H9 (cell line): ENCODE results near the gene RELL1. TPM values are rescaled to one million over a fixed set of nuclear protein-coding genes. Genes with fewer than 3 reads are reported as not detected.

Source experiments
- DNase-seq: peaks from one replicate; pipeline ENCODE4 v3.0.0-alpha.2; 2017
- H2AFZ ChIP-seq: one replicate; pipeline ENCODE4 v1.6.1; 2013; ENCODE audit warnings: mild to moderate bottlenecking, low read length, control low read depth, moderate library complexity
- H2AK5ac ChIP-seq: 2 replicates; pipeline ENCODE4 v1.6.1; 2013; ENCODE audit warnings: low read length, control low read depth, mixed read lengths; ENCODE audit not compliant: insufficient read length
- H2BK120ac ChIP-seq: one replicate; pipeline ENCODE4 v1.6.1; 2013; ENCODE audit warnings: low read depth, mild to moderate bottlenecking, low read length, control low read depth, inconsistent platforms; ENCODE audit not compliant: poor library complexity, severe bottlenecking
- H2BK12ac ChIP-seq: 2 replicates; pipeline ENCODE4 v1.6.1; 2013; ENCODE audit warnings: low read length, control low read depth, mixed read lengths, low read depth; ENCODE audit not compliant: insufficient read length
- H2BK15ac ChIP-seq: 2 replicates; pipeline ENCODE4 v1.6.1; 2013; ENCODE audit warnings: low read depth, low read length, control low read depth
- H2BK20ac ChIP-seq: one replicate; pipeline ENCODE4 v1.6.1; 2013; ENCODE audit warnings: low read depth, mild to moderate bottlenecking, low read length, control low read depth, inconsistent platforms; ENCODE audit not compliant: poor library complexity, severe bottlenecking
- H2BK5ac ChIP-seq: 2 replicates; pipeline ENCODE4 v1.6.1; 2013; ENCODE audit warnings: low read length, control low read depth, mixed read lengths; ENCODE audit not compliant: insufficient read length
- H3K14ac ChIP-seq: 2 replicates; pipeline ENCODE4 v1.6.1; 2013; ENCODE audit warnings: low read length, control low read depth; ENCODE audit not compliant: insufficient read depth
- H3K18ac ChIP-seq: 2 replicates; pipeline ENCODE4 v1.6.1; 2013; ENCODE audit warnings: low read depth, mild to moderate bottlenecking, mixed read lengths, low read length, control low read depth; ENCODE audit not compliant: insufficient read length
- H3K23ac ChIP-seq: 2 replicates; pipeline ENCODE4 v1.6.1; 2013; ENCODE audit warnings: low read length, control low read depth, mixed read lengths, low read depth; ENCODE audit not compliant: insufficient read length
- H3K23me2 ChIP-seq: 2 replicates; pipeline ENCODE4 v1.6.1; 2013; ENCODE audit warnings: low read depth, mild to moderate bottlenecking, mixed read lengths, low read length, control low read depth; ENCODE audit not compliant: insufficient read length, poor library complexity, severe bottlenecking
- H3K27ac ChIP-seq: 2 replicates; pipeline ENCODE4 v1.5.1; 2013; ENCODE audit warnings: low read length, control low read depth, mixed read lengths, low read depth; ENCODE audit not compliant: insufficient read length
- H3K27me3 ChIP-seq: 2 replicates; pipeline ENCODE4 v1.6.1; 2013; ENCODE audit warnings: low read length, control low read depth, inconsistent platforms; ENCODE audit not compliant: insufficient read depth
- H3K4ac ChIP-seq: 2 replicates; pipeline ENCODE4 v1.6.1; 2013; ENCODE audit warnings: low read depth, mild to moderate bottlenecking, control low read depth, inconsistent platforms, low read length, moderate library complexity
- H3K4me1 ChIP-seq: 2 replicates; pipeline ENCODE4 v1.6.1; 2013; ENCODE audit warnings: low read length, control low read depth, inconsistent platforms; ENCODE audit not compliant: insufficient read depth
- H3K4me2 ChIP-seq: 2 replicates; pipeline ENCODE4 v1.6.1; 2013; ENCODE audit warnings: low read length, control low read depth, mixed read lengths; ENCODE audit not compliant: insufficient read length, insufficient read depth
- H3K56ac ChIP-seq: 2 replicates; pipeline ENCODE4 v1.6.1; 2013; ENCODE audit warnings: low read depth, mild to moderate bottlenecking, mixed read lengths, low read length, control low read depth; ENCODE audit not compliant: insufficient read length
- H3K79me1 ChIP-seq: 2 replicates; pipeline ENCODE4 v1.6.1; 2013; ENCODE audit warnings: low read depth, mild to moderate bottlenecking, moderate library complexity, low read length, control low read depth, inconsistent platforms; ENCODE audit not compliant: insufficient read depth, poor library complexity, severe bottlenecking
- H3K79me2 ChIP-seq: 2 replicates; pipeline ENCODE4 v1.6.1; 2013; ENCODE audit warnings: low read length, control low read depth, inconsistent platforms; ENCODE audit not compliant: insufficient read depth
- H3K9ac ChIP-seq: 2 replicates; pipeline ENCODE4 v1.6.1; 2013; ENCODE audit warnings: low read length, control low read depth, mixed read lengths; ENCODE audit not compliant: insufficient read length; ENCODE audit errors: extremely low read depth
- H3K9me3 ChIP-seq: one replicate; pipeline ENCODE4 v1.6.1; 2013; ENCODE audit warnings: low read depth, low read length, inconsistent platforms; ENCODE audit not compliant: control insufficient read depth
- H3T11ph ChIP-seq: one replicate; pipeline ENCODE4 v1.6.1; 2013; ENCODE audit warnings: mild to moderate bottlenecking, low read length, control low read depth, inconsistent platforms
- H4K20me1 ChIP-seq: one replicate; pipeline ENCODE4 v1.6.1; 2013; ENCODE audit not compliant: control insufficient read depth, insufficient read length, insufficient read depth
- H4K5ac ChIP-seq: 2 replicates; pipeline ENCODE4 v1.6.1; 2013; ENCODE audit warnings: low read depth, mild to moderate bottlenecking, mixed read lengths, low read length, control low read depth; ENCODE audit not compliant: insufficient read length
- H4K8ac ChIP-seq: replicated peaks from 2 replicates; pipeline ENCODE4 v1.6.1; 2013; ENCODE audit warnings: low read length, control low read depth, mixed read lengths, low read depth; ENCODE audit not compliant: insufficient read length
- H4K91ac ChIP-seq: 2 replicates; pipeline ENCODE4 v1.6.1; 2013; ENCODE audit warnings: low read depth, mild to moderate bottlenecking, moderate library complexity, mixed read lengths, low read length, control low read depth; ENCODE audit not compliant: insufficient read length
- H3K27ac Mint-ChIP-seq, 3 experiments: 2 replicates in 2 of 3; 3 replicates in 1 of 3; pipeline ENCODE4 v1.8.0; 2020 to 2021; ENCODE audit warnings: mixed read lengths in 3 of 3, mild to moderate bottlenecking in 1 of 3, moderate library complexity in 1 of 3
- H3K27me3 Mint-ChIP-seq: 2 replicates; pipeline ENCODE4 v1.8.0; 2021; ENCODE audit warnings: low read depth, mild to moderate bottlenecking, moderate library complexity, mixed read lengths
- H3K36me3 Mint-ChIP-seq, 3 experiments: 2 replicates in 2 of 3; 3 replicates in 1 of 3; pipeline ENCODE4 v1.8.0; 2020 to 2021; ENCODE audit warnings: low read depth in 3 of 3, mixed read lengths in 3 of 3; ENCODE audit not compliant: insufficient read depth in 1 of 3
- H3K4me1 Mint-ChIP-seq, 2 experiments: 2 replicates each; pipeline ENCODE4 v1.8.0; 2020; ENCODE audit warnings: mixed read lengths in 2 of 2
- H3K4me3 Mint-ChIP-seq, 2 experiments: 2 replicates in 1 of 2; 3 replicates in 1 of 2; pipeline ENCODE4 v1.8.0; 2020 to 2021; ENCODE audit warnings: mild to moderate bottlenecking in 2 of 2, mixed read lengths in 2 of 2, moderate library complexity in 1 of 2
- H3K9me3 Mint-ChIP-seq, 2 experiments: 2 replicates in 1 of 2; 3 replicates in 1 of 2; pipeline ENCODE4 v1.8.0; 2020; ENCODE audit warnings: mild to moderate bottlenecking in 2 of 2, mixed read lengths in 2 of 2, moderate library complexity in 1 of 2
- CTCF ChIP-seq: fragments of 200-600 bp; sonication (generic); conservative IDR thresholded peaks from 3 replicates; pipeline ENCODE4 v1.8.0; 2021; ENCODE audit warnings: antibody characterized with exemption, mild to moderate bottlenecking
- WGBS: extraction: QIAGEN DNeasy Blood & Tissue Kit; methylation state at CpG from one replicate; pipeline ENCODE4 v1.1.7; 2013; ENCODE audit warnings: missing lambda C conversion rate, low lambda C conversion rate, mixed read lengths; ENCODE audit not compliant: insufficient read length; ENCODE audit errors: extremely low coverage; 5-methylcytosine and 5-hydroxymethylcytosine counted together
- total RNA-seq: library from RNA; stranded (reverse); gene quantifications from 2 replicates; pipeline ENCODE4 v1.2.1, GENCODE V29; 2021

Gene RELL1
- total RNA-seq, 1 experiment from 2014 or later: 10.8 TPM

- Histone ChIP-seq H4K20me1 (no peaks in the 10 kb centered on the region), H2BK5ac (no peak overlapping the region), H3K23ac (no peak overlapping the region), H3K4me1 (peaks cover 5% of the 10 kb centered on the region), H3K23me2 (no peaks in the 10 kb centered on the region), H4K5ac (no peak overlapping the region), H4K8ac (no peak overlapping the region), H3K9me3 (peaks cover 6% of the 10 kb centered on the region), H2BK120ac (no peak overlapping the region), H3K4ac (no peak overlapping the region), H2BK15ac (no peak overlapping the region), H3K56ac (no peak overlapping the region), H4K91ac (no peak overlapping the region), H3K79me2 (no peaks in the 10 kb centered on the region; the same call in 1 of the 2 replicates), H3K27ac (no peak overlapping the region), H3K79me1 (no peaks in the 10 kb centered on the region), H3T11ph (no peak overlapping the region), H3K27me3 (no peaks in the 10 kb centered on the region), H3K18ac (no peak overlapping the region), H3K14ac (no peak overlapping the region), H2BK12ac (no peak overlapping the region), H3K4me2 (no peak overlapping the region), H3K9ac (no peak overlapping the region), H2BK20ac (no peak overlapping the region), H2AFZ (no peak overlapping the region), H2AK5ac (no peak overlapping the region)
- peak; percentile 44 for DNase-seq
- peaks cover 19 to 24% (median 22%) of the 10 kb centered on the region in 3 experiments for H3K36me3 Mint-ChIP-seq
- peaks cover 11% of the 10 kb centered on the region for H3K27me3 Mint-ChIP-seq
- TF ChIP-seq CTCF: no peak
- H3K4me3 Mint-ChIP-seq: no peak overlapping the region; a peak in 1 of 5 replicates
- H3K4me1 Mint-ChIP-seq: peaks cover 36 to 38% of the 10 kb centered on the region in 2 experiments
- 0 out of 7 replicates have a peak overlapping the region, but pooled peaks of 1 of the 3 experiments have one; percentile 18 for H3K27ac Mint-ChIP-seq
- H3K9me3 Mint-ChIP-seq: peaks cover 13 to 26% of the 10 kb centered on the region in 2 experiments
- no CpG with 5 or more reads among the region's 1 CpG for WGBS
Observed at GRCh38 chr4:37653601-37654000, 32.6 kb downstream of the RELL1 start.
